ENCODE results near the gene ZBTB7C.

DNA sequence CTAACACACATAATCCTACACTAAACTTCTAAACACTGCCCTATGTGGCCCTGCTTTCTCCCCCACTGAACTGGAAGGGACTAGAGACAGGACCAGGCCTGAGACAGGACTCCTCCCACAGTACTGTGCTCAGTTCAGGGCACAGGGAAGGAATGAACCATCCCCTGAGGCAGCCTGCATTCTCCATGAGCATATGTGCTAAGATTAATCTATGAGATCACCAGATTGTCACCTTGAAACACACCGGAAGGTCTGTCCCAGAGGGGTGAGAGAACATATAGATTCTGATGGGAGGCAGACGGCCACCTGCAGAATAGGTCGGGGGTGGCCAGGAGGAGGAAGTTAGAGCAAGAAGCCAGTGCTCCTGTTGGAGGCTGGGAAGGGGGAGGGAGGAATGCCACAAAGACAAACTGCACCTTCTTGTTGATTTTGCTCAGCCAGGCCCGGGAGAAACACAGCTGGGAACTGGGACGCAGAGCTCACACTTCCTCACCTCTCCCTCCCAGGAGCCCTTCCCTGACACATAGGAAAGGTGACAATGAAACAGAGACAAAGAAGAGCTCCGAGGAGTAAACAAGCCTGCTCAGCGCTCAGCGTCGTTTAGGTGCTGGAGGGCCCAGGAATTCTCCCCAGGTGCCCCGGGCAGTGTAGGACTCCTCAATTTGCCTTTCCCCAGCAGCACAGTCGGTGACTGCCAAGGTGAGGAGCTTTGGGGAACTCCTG is 52.1 kb downstream of the ZBTB7C start:
- TF ChIP-seq BACH1 (IDR thresholded peaks at IDR 0.05; ENCODE audit: low read length) = no peak
- TF ChIP-seq, protein P1, sequence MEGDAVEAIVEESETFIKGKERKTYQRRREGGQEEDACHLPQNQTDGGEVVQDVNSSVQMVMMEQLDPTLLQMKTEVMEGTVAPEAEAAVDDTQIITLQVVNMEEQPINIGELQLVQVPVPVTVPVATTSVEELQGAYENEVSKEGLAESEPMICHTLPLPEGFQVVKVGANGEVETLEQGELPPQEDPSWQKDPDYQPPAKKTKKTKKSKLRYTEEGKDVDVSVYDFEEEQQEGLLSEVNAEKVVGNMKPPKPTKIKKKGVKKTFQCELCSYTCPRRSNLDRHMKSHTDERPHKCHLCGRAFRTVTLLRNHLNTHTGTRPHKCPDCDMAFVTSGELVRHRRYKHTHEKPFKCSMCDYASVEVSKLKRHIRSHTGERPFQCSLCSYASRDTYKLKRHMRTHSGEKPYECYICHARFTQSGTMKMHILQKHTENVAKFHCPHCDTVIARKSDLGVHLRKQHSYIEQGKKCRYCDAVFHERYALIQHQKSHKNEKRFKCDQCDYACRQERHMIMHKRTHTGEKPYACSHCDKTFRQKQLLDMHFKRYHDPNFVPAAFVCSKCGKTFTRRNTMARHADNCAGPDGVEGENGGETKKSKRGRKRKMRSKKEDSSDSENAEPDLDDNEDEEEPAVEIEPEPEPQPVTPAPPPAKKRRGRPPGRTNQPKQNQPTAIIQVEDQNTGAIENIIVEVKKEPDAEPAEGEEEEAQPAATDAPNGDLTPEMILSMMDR (IDR thresholded peaks at IDR 0.05; ENCODE audit: control extremely low read depth in 1 of 3, insufficient read depth in 1 of 3, low read depth in 1 of 3, low read length in 3 of 3) = no peak
- TF ChIP-seq BRCA1 (IDR thresholded peaks at IDR 0.05; ENCODE audit: low read depth, low read length) = no peak
- no peak for TF ChIP-seq TEAD4 (IDR thresholded peaks at IDR 0.05; ENCODE audit: low read depth, low read length)
- no peak for TF ChIP-seq CBX5 (IDR thresholded peaks at IDR 0.05; ENCODE audit: low read depth, low read length)
- no peak for TF ChIP-seq POLR2A (IDR thresholded peaks at IDR 0.05; ENCODE audit: control extremely low read depth in 1 of 2, low read depth in 2 of 2, low read length in 2 of 2)
- TF ChIP-seq, protein P2, sequence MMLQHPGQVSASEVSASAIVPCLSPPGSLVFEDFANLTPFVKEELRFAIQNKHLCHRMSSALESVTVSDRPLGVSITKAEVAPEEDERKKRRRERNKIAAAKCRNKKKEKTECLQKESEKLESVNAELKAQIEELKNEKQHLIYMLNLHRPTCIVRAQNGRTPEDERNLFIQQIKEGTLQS (IDR thresholded peaks at IDR 0.05; ENCODE audit: insufficient read depth, low read depth, low read length) = no peak
- no peak for TF ChIP-seq JUN (IDR thresholded peaks at IDR 0.05; ENCODE audit: low read depth, low read length)
- no peak for TF ChIP-seq RXRA (IDR thresholded peaks at IDR 0.05; ENCODE audit: insufficient read depth, low read depth, low read length)
- TF ChIP-seq SIRT6 (IDR thresholded peaks at IDR 0.05; ENCODE audit: low read length) = no peak
- TF ChIP-seq JUND (IDR thresholded peaks at IDR 0.05; ENCODE audit: low read length) = no peak
- no peak for TF ChIP-seq POLR2AphosphoS5 (IDR thresholded peaks at IDR 0.05; ENCODE audit: low read depth, low read length)
- TF ChIP-seq SRF (IDR thresholded peaks at IDR 0.05; ENCODE audit: low read depth, low read length) = no peak
- no peak for TF ChIP-seq EZH2 (IDR thresholded peaks at IDR 0.05; ENCODE audit: low read depth, low read length, severe bottlenecking)
